Stimulated activated effector memory CD8-positive, alpha-beta T cell treated with anti-CD3 and anti-CD28 coated beads, Interleukin-12 subunit alpha, Interleukin-12 subunit beta, amount 100 ng/mL, for 72 hours (primary cell): ENCODE measurements around the gene ADAP1.
"Not testable (repeated sequence)": the region's sequence is repeated elsewhere in the genome, so short reads cannot be mapped to it uniquely, and the experiment has no call there.

Source experiments
- ATAC-seq: fragments of 150-1000 bp; cut with Tn5 transposase; 2 replicates; pipeline ENCODE4 v1.10.0; 2021
- DNase-seq, 2 donors: peaks; one replicate each; pipeline ENCODE4 v3.0.0; 2021 to 2022; ENCODE audit warnings: low spot score in 2 of 2
- H3K27ac Mint-ChIP-seq: one replicate; pipeline ENCODE4 v1.8.0; 2022; ENCODE audit warnings: mild to moderate bottlenecking, mixed read lengths
- H3K36me3 Mint-ChIP-seq: one replicate; pipeline ENCODE4 v1.8.0; 2022; ENCODE audit warnings: mild to moderate bottlenecking, mixed read lengths
- H3K4me1 Mint-ChIP-seq: one replicate; pipeline ENCODE4 v1.8.0; 2022; ENCODE audit warnings: mixed read lengths
- H3K4me3 Mint-ChIP-seq: one replicate; pipeline ENCODE4 v1.8.0; 2022; ENCODE audit warnings: mild to moderate bottlenecking, mixed read lengths
- H3K9me3 Mint-ChIP-seq: one replicate; pipeline ENCODE4 v1.8.0; 2022; ENCODE audit warnings: mixed read lengths

Gene ADAP1

GRCh38 chr7:908591-909357 lies 45.7 kb downstream of the ADAP1 start:
- ATAC-seq (peak; percentile 89), DNase-seq (peak; percentile 82 to 85)
- H3K9me3 Mint-ChIP-seq, H3K27ac Mint-ChIP-seq: not testable (repeated sequence)
- Mint-ChIP-seq H3K36me3 (peaks cover 27% of the 10 kb centered on the region), H3K4me1 (peaks cover 12% of the 10 kb centered on the region), H3K4me3 (peak overlapping the region; percentile 42)

DNA sequence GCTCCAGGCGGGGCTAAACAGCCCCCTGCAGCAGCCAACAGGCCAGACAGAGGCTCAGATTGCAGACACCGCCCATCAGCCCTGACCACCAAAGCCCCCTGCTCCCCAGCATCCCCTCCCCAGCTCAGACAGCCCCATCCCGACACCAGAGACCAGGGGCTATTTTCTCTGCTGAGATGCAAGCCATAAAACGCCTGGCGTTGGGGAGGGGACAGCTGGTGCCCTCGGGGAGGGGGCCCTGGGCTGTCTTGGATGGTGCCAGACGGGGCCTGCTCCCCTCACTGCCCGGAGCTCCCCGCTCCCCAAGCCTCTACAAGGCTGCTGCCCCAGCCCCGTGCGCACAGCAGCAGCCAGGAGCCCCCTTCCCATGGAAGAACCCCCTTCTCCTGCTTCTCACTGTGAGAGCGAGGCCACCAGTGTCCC lies 46.3 kb downstream of the ADAP1 start:
- Mint-ChIP-seq H3K4me1 (peaks cover 12% of the 10 kb centered on the region), H3K27ac (no peak overlapping the region), H3K9me3 (no peaks in the 10 kb centered on the region), H3K4me3 (no peak overlapping the region), H3K36me3 (peaks cover 29% of the 10 kb centered on the region)
- ATAC-seq (peak; percentile 3), DNase-seq (no peak)

GRCh38 chr7:907158-907980 lies 47.1 kb downstream of the ADAP1 start:
- H3K4me1 Mint-ChIP-seq: peaks cover 18% of the 10 kb centered on the region
- peaks cover 37% of the 10 kb centered on the region for H3K36me3 Mint-ChIP-seq
- H3K9me3 Mint-ChIP-seq: no peaks in the 10 kb centered on the region
- ATAC-seq (no peak), DNase-seq (no peak)
- no peak overlapping the region for H3K4me3 Mint-ChIP-seq
- no peak overlapping the region for H3K27ac Mint-ChIP-seq

DNA sequence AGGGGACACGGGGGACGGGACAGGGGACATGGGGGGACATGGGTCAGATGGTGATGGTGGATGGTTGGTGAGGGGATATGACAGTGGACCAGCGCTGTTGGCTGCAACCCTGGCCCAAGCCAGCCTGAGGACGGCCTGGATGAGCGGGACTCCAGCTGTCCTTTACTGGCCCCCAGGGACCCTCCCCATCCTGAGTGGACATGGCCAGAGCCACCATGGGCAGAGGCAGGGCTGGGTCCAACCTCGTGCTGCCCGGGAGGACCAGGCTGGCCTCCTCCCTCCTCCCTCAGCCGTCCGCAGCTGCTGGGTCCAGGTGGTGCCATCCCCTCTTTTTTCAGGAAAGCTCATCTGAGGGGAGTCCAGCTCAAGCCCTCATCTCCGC lies 47.7 kb downstream of the ADAP1 start:
- H3K9me3 Mint-ChIP-seq: no peaks in the 10 kb centered on the region
- no peak for DNase-seq
- peaks cover 41% of the 10 kb centered on the region for H3K36me3 Mint-ChIP-seq
- no peak overlapping the region for H3K4me3 Mint-ChIP-seq
- peaks cover 18% of the 10 kb centered on the region for H3K4me1 Mint-ChIP-seq
- no peak overlapping the region for H3K27ac Mint-ChIP-seq
- ATAC-seq: no peak

DNA sequence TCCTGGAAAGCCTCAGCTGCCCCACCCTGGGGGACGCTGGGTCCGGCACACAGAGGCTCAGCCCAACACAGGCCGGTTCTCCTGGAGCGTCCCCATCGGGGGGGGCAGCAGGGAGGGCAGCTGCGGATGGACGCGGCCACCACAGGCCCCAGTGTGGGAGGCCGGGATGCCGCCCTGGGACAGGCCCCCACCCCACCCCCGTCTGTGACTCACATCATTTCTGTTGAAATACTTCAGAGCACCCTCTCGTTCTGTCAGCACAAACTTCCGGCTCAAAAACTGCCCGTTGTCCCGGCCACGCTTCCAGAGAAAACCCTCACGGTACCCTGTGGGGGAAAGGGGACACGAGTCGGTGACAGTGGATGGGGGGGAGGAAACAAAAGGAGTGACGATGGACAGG lies 49.6 kb downstream of the ADAP1 start:
- H3K27ac Mint-ChIP-seq: peak overlapping the region; percentile 20
- peaks cover 54% of the 10 kb centered on the region for H3K36me3 Mint-ChIP-seq
- no peaks in the 10 kb centered on the region for H3K9me3 Mint-ChIP-seq

GRCh38 chr7:903921-904755 lies 50.3 kb downstream of the ADAP1 start:
- no peak for DNase-seq
- Mint-ChIP-seq H3K9me3 (no peaks in the 10 kb centered on the region), H3K4me3 (no peak overlapping the region), H3K36me3 (peaks cover 58% of the 10 kb centered on the region), H3K4me1 (peaks cover 9% of the 10 kb centered on the region), H3K27ac (no peak overlapping the region)
- no peak for ATAC-seq

More for the DNA sequence above, 49.6 kb downstream of the ADAP1 start:
- DNase-seq: no peak
- Mint-ChIP-seq H3K4me3 (no peak overlapping the region), H3K4me1 (peaks cover 9% of the 10 kb centered on the region)
- no peak for ATAC-seq

GRCh38 chr7:902996-903395 lies 51.5 kb downstream of the ADAP1 start:
- DNase-seq (no peak), ATAC-seq (no peak)
- Mint-ChIP-seq H3K27ac (peak overlapping the region; percentile 50), H3K36me3 (peaks cover 60% of the 10 kb centered on the region), H3K4me3 (no peak overlapping the region), H3K9me3 (no peaks in the 10 kb centered on the region), H3K4me1 (peaks cover 5% of the 10 kb centered on the region)

DNA sequence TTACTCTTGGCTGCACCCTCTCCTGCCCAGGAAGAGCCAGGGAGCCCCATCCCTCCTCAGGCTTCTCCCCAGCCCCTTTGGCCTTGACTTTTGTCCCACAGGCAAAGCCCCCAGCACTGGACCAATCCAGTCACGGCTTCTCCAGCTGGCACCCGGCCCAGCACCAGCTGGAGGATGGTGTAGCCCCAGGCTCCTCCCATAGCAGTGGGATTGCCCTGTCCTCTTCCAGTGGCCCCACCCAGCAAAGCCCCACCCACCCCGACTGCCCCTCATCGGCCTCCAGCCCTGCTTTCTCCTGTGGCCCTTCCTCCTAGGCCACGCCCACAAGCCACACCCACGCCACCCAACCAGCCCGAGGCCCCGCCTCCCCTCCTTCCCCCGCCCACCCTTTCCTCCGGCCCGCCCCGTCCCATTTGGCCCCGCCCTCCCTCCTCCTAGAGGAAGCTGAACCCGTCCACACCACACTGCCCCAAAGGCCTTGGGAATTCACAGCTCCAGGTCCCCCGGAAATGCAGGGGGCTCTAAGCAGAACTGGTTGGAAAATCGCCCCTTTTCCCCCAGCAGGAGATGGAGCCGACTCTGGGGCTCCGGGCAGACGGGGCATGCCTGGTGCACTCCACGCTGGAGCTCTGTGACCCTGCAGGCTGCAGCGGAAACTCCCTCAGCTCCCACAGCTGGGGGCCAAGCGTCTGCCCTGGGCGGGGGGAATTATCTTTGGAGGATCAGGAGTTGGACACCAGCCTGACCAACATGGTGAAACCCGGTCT lies 52.9 kb downstream of the ADAP1 start:
- ATAC-seq: peak; percentile 42
- H3K9me3 Mint-ChIP-seq: no peaks in the 10 kb centered on the region

DNA sequence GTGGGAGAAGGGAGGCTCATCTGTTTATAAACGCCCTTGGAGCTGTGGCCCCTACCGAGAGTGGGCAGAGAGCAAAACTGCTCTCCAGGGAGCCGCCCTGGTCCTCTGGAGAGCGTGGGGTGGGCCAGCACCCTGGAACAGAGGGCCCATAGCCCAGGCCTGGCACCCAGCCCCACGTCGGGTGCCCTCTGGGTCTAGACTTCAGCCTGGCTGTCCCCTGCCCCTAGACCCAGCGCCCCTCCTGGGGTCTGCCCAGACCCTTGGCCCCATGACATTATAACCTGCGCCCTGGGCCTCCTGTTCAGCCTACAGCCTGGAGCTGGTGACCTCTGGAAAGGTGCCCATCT lies 53.5 kb downstream of the ADAP1 start:
- Mint-ChIP-seq H3K4me1 (peaks cover 5% of the 10 kb centered on the region), H3K9me3 (no peaks in the 10 kb centered on the region), H3K4me3 (no peak overlapping the region), H3K36me3 (peaks cover 64% of the 10 kb centered on the region), H3K27ac (no peak overlapping the region)
- ATAC-seq: no peak
- no peak for DNase-seq

More for the DNA sequence above, 52.9 kb downstream of the ADAP1 start:
- H3K4me1 Mint-ChIP-seq: peaks cover 5% of the 10 kb centered on the region
- peaks cover 64% of the 10 kb centered on the region for H3K36me3 Mint-ChIP-seq
- H3K4me3 Mint-ChIP-seq: no peak overlapping the region
- DNase-seq: peak in 1 of 2 donors; percentile 67
- H3K27ac Mint-ChIP-seq: no peak overlapping the region

DNA sequence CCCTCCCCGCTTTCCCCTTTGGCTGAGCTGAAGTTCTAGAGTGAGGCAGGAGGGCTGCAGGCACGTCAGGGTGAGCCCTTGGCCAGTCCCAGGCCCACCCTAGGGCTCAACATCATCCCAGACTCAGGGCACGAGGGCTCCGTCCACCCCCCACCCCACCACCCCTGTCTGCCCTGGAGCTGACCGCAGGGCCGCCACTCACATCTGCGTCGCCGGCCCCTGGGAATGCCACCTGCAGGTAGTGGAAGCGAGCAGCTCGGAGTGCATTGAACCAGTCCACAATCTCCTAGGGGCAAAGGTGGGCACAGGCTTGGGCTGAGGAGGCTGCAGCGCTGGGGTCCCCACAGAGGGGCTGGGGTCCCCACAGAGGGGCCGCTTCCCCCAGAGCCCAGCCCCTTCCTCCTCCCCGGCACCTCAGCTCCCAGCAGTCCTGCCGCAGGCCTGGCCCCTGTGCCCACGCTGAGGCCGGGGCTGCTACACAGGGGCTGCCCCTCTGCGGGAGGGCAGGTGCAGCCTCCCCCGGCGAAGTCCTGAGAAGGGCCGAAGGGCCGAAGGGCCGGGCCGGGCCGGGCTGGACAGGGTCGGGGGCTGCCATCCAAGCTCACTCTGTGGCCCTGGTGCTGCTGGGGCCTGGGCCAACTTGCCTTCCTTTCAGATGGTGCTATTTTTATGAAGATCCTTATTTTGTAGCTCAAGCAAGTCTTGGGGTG lies 54.0 kb downstream of the ADAP1 start:
- H3K36me3 Mint-ChIP-seq: peaks cover 65% of the 10 kb centered on the region
- no peak overlapping the region for H3K4me3 Mint-ChIP-seq
- peaks cover 5% of the 10 kb centered on the region for H3K4me1 Mint-ChIP-seq
- H3K27ac Mint-ChIP-seq: no peak overlapping the region
- ATAC-seq (no peak), DNase-seq (no peak)
- no peaks in the 10 kb centered on the region for H3K9me3 Mint-ChIP-seq

DNA sequence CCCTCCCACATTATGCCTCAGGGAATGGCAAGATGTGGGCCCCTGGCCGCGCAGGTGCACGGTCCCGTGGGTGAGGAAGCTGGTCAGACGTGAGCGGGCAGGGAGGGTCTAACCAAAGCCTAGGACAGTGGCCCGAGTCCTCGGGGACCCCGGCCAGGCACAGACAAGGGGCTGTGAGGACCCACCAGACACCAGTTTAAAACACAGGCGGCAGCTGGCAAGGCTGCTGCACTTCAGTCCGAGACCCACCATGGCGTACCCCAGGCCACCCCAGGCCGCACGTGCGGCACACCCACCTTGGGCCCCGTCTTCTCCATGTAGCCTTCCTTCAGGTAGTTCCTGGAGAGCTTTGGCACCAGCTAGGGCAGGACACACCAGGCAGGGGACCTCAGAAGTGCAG lies 54.7 kb downstream of the ADAP1 start:
- Mint-ChIP-seq H3K36me3 (peaks cover 63% of the 10 kb centered on the region), H3K27ac (no peak overlapping the region), H3K9me3 (no peaks in the 10 kb centered on the region), H3K4me3 (no peak overlapping the region), H3K4me1 (peaks cover 5% of the 10 kb centered on the region)
- no peak for ATAC-seq
- DNase-seq: no peak

DNA sequence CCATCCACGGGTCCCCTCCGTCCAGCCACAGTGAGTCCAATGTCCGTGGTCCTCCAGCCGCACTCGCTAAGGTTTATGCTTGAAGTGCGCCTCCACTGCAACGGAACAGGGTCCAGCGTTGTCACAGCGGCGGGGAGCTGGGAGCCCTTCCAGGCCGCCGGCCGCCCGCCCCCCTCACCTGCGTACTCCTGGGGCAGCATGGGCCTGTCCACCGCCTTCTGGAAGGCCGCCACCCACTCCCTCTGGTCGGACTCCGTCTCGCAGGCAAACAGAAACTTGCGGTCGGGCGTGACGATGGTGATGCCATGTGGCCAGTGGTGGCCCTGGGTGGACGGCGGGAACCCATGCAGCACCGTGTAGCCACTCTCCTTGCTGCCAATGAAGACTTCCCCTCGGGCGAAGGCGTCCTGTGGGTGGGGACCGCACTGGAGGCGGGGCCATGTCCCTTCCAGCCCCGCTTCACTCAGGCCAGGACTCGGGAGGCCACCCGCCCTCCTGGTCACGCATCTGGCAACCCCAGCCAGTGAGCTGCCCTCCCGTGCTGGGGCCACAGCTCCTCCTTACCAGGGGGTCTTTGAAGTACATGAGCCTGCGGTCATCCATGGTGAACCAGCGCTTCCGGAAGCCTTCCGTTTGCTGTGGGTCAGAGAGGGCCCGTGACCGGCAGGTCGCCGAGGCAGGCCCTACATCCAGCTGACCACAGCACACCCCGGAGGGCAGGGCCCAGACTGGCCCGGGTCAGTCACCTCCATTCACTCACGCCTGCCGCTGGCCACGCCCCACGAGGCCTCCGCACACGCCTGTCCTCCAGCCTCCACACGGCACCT lies 55.4 kb downstream of the ADAP1 start:
- peaks cover 69% of the 10 kb centered on the region for H3K36me3 Mint-ChIP-seq
- no peak overlapping the region for H3K27ac Mint-ChIP-seq
- ATAC-seq: no peak
- H3K4me1 Mint-ChIP-seq: peaks cover 5% of the 10 kb centered on the region
- no peak for DNase-seq
- H3K9me3 Mint-ChIP-seq: no peaks in the 10 kb centered on the region
- H3K4me3 Mint-ChIP-seq: no peak overlapping the region

GRCh38 chr7:898460-898854 lies 56.0 kb downstream of the ADAP1 start:
- ATAC-seq (no peak), DNase-seq (no peak)
- Mint-ChIP-seq H3K4me3 (no peak overlapping the region), H3K27ac (no peak overlapping the region), H3K36me3 (peaks cover 75% of the 10 kb centered on the region), H3K4me1 (peaks cover 7% of the 10 kb centered on the region), H3K9me3 (no peaks in the 10 kb centered on the region)
